Thyroid gland (tissue), 4 donors: ENCODE data around the gene USP6NL.

ENCODE experiments used
- CTCF ChIP-seq, 6 experiments: fragments of 200-600 bp in 3 of 6; fragments of 450-650 bp in 3 of 6; sonication (generic) in 3 of 6; IDR thresholded peaks; one replicate each; pipeline ENCODE4 v1.5.1; 2016 to 2019; ENCODE audit warnings: antibody characterized with exemption in 6 of 6, mild to moderate bottlenecking in 2 of 6, inconsistent platforms in 1 of 6, moderate library complexity in 1 of 6
- POLR2A ChIP-seq, 2 donors: fragments of 450-650 bp; IDR thresholded peaks; one replicate each; pipeline ENCODE4 v1.6.1; 2017; ENCODE audit warnings: antibody characterized with exemption in 2 of 2, mild to moderate bottlenecking in 2 of 2, moderate library complexity in 1 of 2

- no peak for TF ChIP-seq CTCF (IDR thresholded peaks at IDR 0.05)
- no peak for TF ChIP-seq POLR2A (IDR thresholded peaks at IDR 0.05)
These were observed 83.2 kb downstream of the USP6NL start for GRCh38 chr10:11528286-11528685.
